Activated CD8-positive, alpha-beta memory T cell treated with anti-CD3 and anti-CD28 coated beads, Interleukin-2, amount 10 ng/mL, durations not matched to agents 7 days and 5 days (primary cell): ENCODE results near the gene MAST4. TPM values are rescaled to one million over a fixed set of nuclear protein-coding genes. Genes with fewer than 3 reads are reported as not detected.

ENCODE experiments used
- ATAC-seq: fragments of 150-1000 bp; cut with Tn5 transposase; one replicate; pipeline ENCODE4 v1.10.0; 2021; ENCODE audit warnings: moderate library complexity
- CTCF ChIA-PET: fragments of 350-600 bp; sonication (Branson Sonifier 250); formaldehyde crosslinking; loops from one replicate; lab custom pipeline; 2021; ENCODE audit warnings: antibody characterized with exemption; lab: Charles Lee
- DNase-seq: peaks from one replicate; pipeline ENCODE4 v3.0.0-alpha.2; 2020
- H3K27ac Mint-ChIP-seq: one replicate; pipeline ENCODE4 v1.8.0; 2021; ENCODE audit warnings: mild to moderate bottlenecking, mixed read lengths
- H3K27me3 Mint-ChIP-seq: one replicate; pipeline ENCODE4 v1.8.0; 2021; ENCODE audit warnings: mixed read lengths
- H3K36me3 Mint-ChIP-seq: one replicate; pipeline ENCODE4 v1.8.0; 2021; ENCODE audit warnings: mild to moderate bottlenecking, mixed read lengths
- H3K4me1 Mint-ChIP-seq: one replicate; pipeline ENCODE4 v1.8.0; 2021; ENCODE audit warnings: mixed read lengths
- H3K4me3 Mint-ChIP-seq: one replicate; pipeline ENCODE4 v1.8.0; 2021; ENCODE audit warnings: mild to moderate bottlenecking, moderate library complexity, mixed read lengths
- H3K9me3 Mint-ChIP-seq: one replicate; pipeline ENCODE4 v1.8.0; 2022; ENCODE audit warnings: low read depth, mixed read lengths
- total RNA-seq, 2 experiments: library from RNA; stranded (reverse); gene quantifications; one replicate each; pipeline ENCODE4 v1.2.3, GENCODE V29; 2021

Gene MAST4
- total RNA-seq, 2 experiments from 2014 or later = 21.6 to 25.2 TPM

- no peaks in the 10 kb centered on the region for H3K36me3 Mint-ChIP-seq
- ATAC-seq (no peak), DNase-seq (no peak)
- H3K4me1 Mint-ChIP-seq = peaks cover 34% of the 10 kb centered on the region
- H3K4me3 Mint-ChIP-seq = no peak overlapping the region
- no peaks in the 10 kb centered on the region for H3K27me3 Mint-ChIP-seq
- H3K9me3 Mint-ChIP-seq = no peaks in the 10 kb centered on the region
- CTCF ChIA-PET = no interaction called here
- H3K27ac Mint-ChIP-seq = no peak overlapping the region
These were observed 433.3 kb downstream of the MAST4 start for GRCh38 chr5:67029481-67029880.

- Mint-ChIP-seq H3K9me3 (no peaks in the 10 kb centered on the region), H3K4me1 (peaks cover 34% of the 10 kb centered on the region), H3K4me3 (no peak overlapping the region), H3K36me3 (no peaks in the 10 kb centered on the region), H3K27ac (no peak overlapping the region), H3K27me3 (no peaks in the 10 kb centered on the region)
- CTCF ChIA-PET = no interaction called here
- ATAC-seq (no peak), DNase-seq (no peak)
These were observed 434.3 kb downstream of the MAST4 start for GRCh38 chr5:67030289-67031056.

GRCh38 chr5:67031057-67031443 lies 434.9 kb downstream of the MAST4 start:
- no peak overlapping the region for H3K4me3 Mint-ChIP-seq
- CTCF ChIA-PET = no interaction called here
- H3K27ac Mint-ChIP-seq = no peak overlapping the region
- no peaks in the 10 kb centered on the region for H3K36me3 Mint-ChIP-seq
- peaks cover 34% of the 10 kb centered on the region for H3K4me1 Mint-ChIP-seq
- ATAC-seq (no peak), DNase-seq (no peak)
- H3K9me3 Mint-ChIP-seq = no peaks in the 10 kb centered on the region
- no peaks in the 10 kb centered on the region for H3K27me3 Mint-ChIP-seq

GRCh38 chr5:67031692-67032091 lies 435.5 kb downstream of the MAST4 start:
- H3K4me3 Mint-ChIP-seq = no peak overlapping the region
- no peaks in the 10 kb centered on the region for H3K9me3 Mint-ChIP-seq
- CTCF ChIA-PET = no interaction called here
- H3K27ac Mint-ChIP-seq = no peak overlapping the region
- no peak for DNase-seq
- peaks cover 34% of the 10 kb centered on the region for H3K4me1 Mint-ChIP-seq
- no peaks in the 10 kb centered on the region for H3K27me3 Mint-ChIP-seq
- peak; percentile 60 for ATAC-seq
- no peaks in the 10 kb centered on the region for H3K36me3 Mint-ChIP-seq

- Mint-ChIP-seq H3K9me3 (no peaks in the 10 kb centered on the region), H3K27me3 (no peaks in the 10 kb centered on the region)
These were observed 436.9 kb downstream of the MAST4 start for GRCh38 chr5:67032921-67033664.

GRCh38 chr5:67033880-67034651 lies 437.9 kb downstream of the MAST4 start:
- Mint-ChIP-seq H3K4me1 (peaks cover 30% of the 10 kb centered on the region), H3K36me3 (no peaks in the 10 kb centered on the region), H3K27me3 (no peaks in the 10 kb centered on the region), H3K9me3 (no peaks in the 10 kb centered on the region), H3K4me3 (no peak overlapping the region), H3K27ac (no peak overlapping the region)
- CTCF ChIA-PET = interaction anchor here (0.9 kb wide), 1 partner anchor 17 kb away, joined by 4 read pairs; no protein-coding TSS in a partner anchor
- DNase-seq (no peak), ATAC-seq (no peak)

More at GRCh38 chr5:67032921-67033664, 436.9 kb downstream of the MAST4 start:
- Mint-ChIP-seq H3K27ac (no peak overlapping the region), H3K4me3 (no peak overlapping the region), H3K4me1 (peaks cover 34% of the 10 kb centered on the region), H3K36me3 (no peaks in the 10 kb centered on the region)
- CTCF ChIA-PET = interaction anchor here (0.9 kb wide), 1 partner anchor 16 kb away, joined by 4 read pairs; no protein-coding TSS in a partner anchor
- ATAC-seq (no peak), DNase-seq (no peak)

GRCh38 chr5:67035098-67035740 lies 439.0 kb downstream of the MAST4 start:
- Mint-ChIP-seq H3K36me3 (no peaks in the 10 kb centered on the region), H3K27ac (no peak overlapping the region), H3K9me3 (no peaks in the 10 kb centered on the region), H3K4me1 (peaks cover 23% of the 10 kb centered on the region), H3K27me3 (no peaks in the 10 kb centered on the region), H3K4me3 (no peak overlapping the region)
- ATAC-seq = no peak
- DNase-seq = no peak
- CTCF ChIA-PET = no interaction called here

- CTCF ChIA-PET = no interaction called here
- peaks cover 6% of the 10 kb centered on the region for H3K4me1 Mint-ChIP-seq
- DNase-seq (no peak), ATAC-seq (no peak)
- H3K27me3 Mint-ChIP-seq = no peaks in the 10 kb centered on the region
- no peak overlapping the region for H3K27ac Mint-ChIP-seq
- no peaks in the 10 kb centered on the region for H3K9me3 Mint-ChIP-seq
- no peak overlapping the region for H3K4me3 Mint-ChIP-seq
- H3K36me3 Mint-ChIP-seq = no peaks in the 10 kb centered on the region
These were observed 441.0 kb downstream of the MAST4 start for GRCh38 chr5:67037171-67037570.

GRCh38 chr5:67038817-67039603 lies 442.8 kb downstream of the MAST4 start:
- Mint-ChIP-seq H3K4me1 (no peaks in the 10 kb centered on the region), H3K9me3 (no peaks in the 10 kb centered on the region), H3K4me3 (no peak overlapping the region), H3K36me3 (no peaks in the 10 kb centered on the region), H3K27me3 (no peaks in the 10 kb centered on the region), H3K27ac (no peak overlapping the region)
- no peak for DNase-seq
- CTCF ChIA-PET = no interaction called here
- no peak for ATAC-seq

- no peak for ATAC-seq
- Mint-ChIP-seq H3K27me3 (no peaks in the 10 kb centered on the region), H3K27ac (no peak overlapping the region), H3K4me3 (no peak overlapping the region), H3K36me3 (no peaks in the 10 kb centered on the region), H3K9me3 (no peaks in the 10 kb centered on the region), H3K4me1 (no peaks in the 10 kb centered on the region)
- CTCF ChIA-PET = no interaction called here
- DNase-seq = no peak
These were observed 446.2 kb downstream of the MAST4 start for GRCh38 chr5:67042176-67043003.

GRCh38 chr5:67043796-67044511 lies 447.8 kb downstream of the MAST4 start:
- Mint-ChIP-seq H3K27ac (no peak overlapping the region), H3K4me1 (no peaks in the 10 kb centered on the region), H3K27me3 (no peaks in the 10 kb centered on the region), H3K4me3 (no peak overlapping the region), H3K9me3 (no peaks in the 10 kb centered on the region), H3K36me3 (no peaks in the 10 kb centered on the region)
- no peak for DNase-seq
- no peak for ATAC-seq
- CTCF ChIA-PET = no interaction called here
